K562 (cell line): Measurements from ENCODE around the gene NHS. TPM values are rescaled to one million over a fixed set of nuclear protein-coding genes. Genes with fewer than 3 reads are reported as not detected.
A peak's percentile ranks its signal among the peaks of the same experiment; 100 is the strongest.

ENCODE experiments used
- CC2D1A ChIP-seq: fragments of 450-650 bp; IDR thresholded peaks from 2 replicates; pipeline ENCODE4 v1.6.1; 2017; ENCODE audit warnings: mild to moderate bottlenecking
- ELF2 ChIP-seq: fragments of 250-450 bp; sonication (Bioruptor Pico); IDR thresholded peaks from 2 replicates; pipeline ENCODE4 v1.5.0; 2021; ENCODE audit warnings: mild to moderate bottlenecking
- HOMEZ ChIP-seq: fragments of 250-450 bp; sonication (Bioruptor Pico); IDR thresholded peaks from 2 replicates; pipeline ENCODE4 v1.4.0; 2020; ENCODE audit warnings: mild to moderate bottlenecking, moderate library complexity
- KLF6 ChIP-seq: fragments of 250-450 bp; sonication (Bioruptor Pico); IDR thresholded peaks from 2 replicates; pipeline ENCODE4 v1.4.0; 2020; ENCODE audit warnings: mild to moderate bottlenecking, moderate library complexity, borderline replicate concordance
- MAFF ChIP-seq: IDR thresholded peaks from 2 replicates; pipeline ENCODE4 v1.6.1; 2012; ENCODE audit warnings: low read length, improper control_type of control experiment
- NELFE ChIP-seq: IDR thresholded peaks from 2 replicates; pipeline ENCODE4 v1.6.1; 2011; ENCODE audit warnings: mild to moderate bottlenecking; ENCODE audit not compliant: insufficient read depth, insufficient read length
- NFE2 ChIP-seq: IDR thresholded peaks from 2 replicates; pipeline ENCODE4 v1.6.1; 2014; ENCODE audit warnings: antibody characterized with exemption, low read depth
- NFIC ChIP-seq: fragments of 450-650 bp; IDR thresholded peaks from 2 replicates; pipeline ENCODE4 v1.6.1; 2017; ENCODE audit warnings: mild to moderate bottlenecking, inconsistent platforms
- NFIX ChIP-seq: fragments of 250-450 bp; sonication (Bioruptor Pico); IDR thresholded peaks from 2 replicates; pipeline ENCODE4 v1.4.0; 2020; ENCODE audit warnings: low read depth, mild to moderate bottlenecking, moderate library complexity
- NKRF ChIP-seq: fragments of 450-650 bp; IDR thresholded peaks from 2 replicates; pipeline ENCODE4 v1.6.1; 2016; ENCODE audit warnings: borderline replicate concordance
- PTTG1 ChIP-seq: fragments of 450-650 bp; IDR thresholded peaks from 2 replicates; pipeline ENCODE4 v1.6.1; 2016; ENCODE audit warnings: low read depth, mild to moderate bottlenecking, missing genetic modification characterization, missing compliant biosample characterization
- SIX5 ChIP-seq, 2 experiments: IDR thresholded peaks; 2 replicates each; pipeline ENCODE4 v1.6.1; 2011; ENCODE audit warnings: low read length in 2 of 2, borderline replicate concordance in 1 of 2, low read depth in 1 of 2, mild to moderate bottlenecking in 1 of 2, moderate library complexity in 1 of 2; ENCODE audit not compliant: insufficient read depth in 1 of 2
- ZBTB17 ChIP-seq: fragments of 450-650 bp; formaldehyde crosslinking; IDR thresholded peaks from 2 replicates; pipeline ENCODE4 v1.4.0; 2020; ENCODE audit warnings: mild to moderate bottlenecking
- ZNF263 ChIP-seq: sonication (generic); formaldehyde crosslinking; IDR thresholded peaks from 2 replicates; pipeline ENCODE4 v1.8.0; 2022; ENCODE audit warnings: mild to moderate bottlenecking, missing genetic modification reagents, borderline replicate concordance
- ZNF282 ChIP-seq: sonication (generic); formaldehyde crosslinking; IDR thresholded peaks from 2 replicates; pipeline ENCODE4 v1.8.1; 2023; ENCODE audit warnings: missing genetic modification reagents
- ZNF3 ChIP-seq: fragments of 250-450 bp; sonication (Bioruptor Pico); IDR thresholded peaks from 2 replicates; pipeline ENCODE4 v1.5.0; 2021; ENCODE audit warnings: mild to moderate bottlenecking, moderate library complexity
- ZNF324 ChIP-seq: fragments of 250-450 bp; sonication (Bioruptor Pico); IDR thresholded peaks from 2 replicates; pipeline ENCODE4 v1.4.0; 2020; ENCODE audit warnings: mild to moderate bottlenecking
- ZNF407 ChIP-seq: fragments of 450-650 bp; IDR thresholded peaks from 2 replicates; pipeline ENCODE4 v1.6.1; 2016; ENCODE audit warnings: low read depth
- polyA plus RNA-seq, 8 experiments: library from polyadenylated mRNA; depleted of rRNA in 4 of 8; stranded (reverse) in 5 of 8; unstranded in 3 of 8; fragments of >200 nt; fragmentation: Nextera tagmentation in 2 of 8; fragmentation: Illumina TruSeq in 1 of 8; extraction: Ambion mirVana in 2 of 8; extraction: Trizol in 1 of 8; gene quantifications; 2 replicates each; pipeline versions ENCODE4 v1.2.1 to v1.2.3, GENCODE V29; 2011 to 2014; ENCODE audit warnings: inconsistent platforms in 1 of 8, missing spikeins in 1 of 8
- total RNA-seq, 7 experiments: library from RNA; depleted of rRNA in 6 of 7; stranded (reverse); fragments of >200 nt in 6 of 7; fragmentation: Illumina TruSeq in 2 of 7; extraction: Trizol in 2 of 7; gene quantifications; 2 replicates each; pipeline versions ENCODE4 v1.2.1 to v1.2.3, GENCODE V29; 2011 to 2021; ENCODE audit warnings: low replicate concordance in 1 of 7

Gene NHS
- total and polyA plus RNA-seq, 9 of the 15 experiments (the other 6 are each of a cell fraction or from before 2014, with no cell fraction given), result 0.02 TPM; not detected in 8

GRCh38 chrX:17547658-17548057, 172.7 kb downstream of the NHS start (continued):
- peak; percentile 59 for TF ChIP-seq NFE2
- no peak for TF ChIP-seq KLF6
- 0 out of 2 replicates have a peak, but pooled peaks have one; percentile 8 for TF ChIP-seq MAFF
- TF ChIP-seq ZBTB17, result no peak
- no peak for TF ChIP-seq ZNF282 (CRISPR knock-in tag)
- no peak for TF ChIP-seq NKRF
- TF ChIP-seq ELF2 (CRISPR knock-in tag), result no peak
- no peak for TF ChIP-seq HOMEZ (CRISPR knock-in tag)
- no peak for TF ChIP-seq PTTG1 (tag)
- no peak for TF ChIP-seq ZNF324 (CRISPR knock-in tag)
- no peak for TF ChIP-seq ZNF407
- TF ChIP-seq ZNF3 (CRISPR knock-in tag), result no peak
- no peak for TF ChIP-seq SIX5 (IDR thresholded peaks at IDR 0.05; ENCODE audit: borderline replicate concordance in 1 of 2, insufficient read depth in 1 of 2, low read depth in 1 of 2, low read length in 2 of 2)
- TF ChIP-seq CC2D1A, result no peak
- no peak for TF ChIP-seq NELFE
- peak; percentile 64 for TF ChIP-seq NFIC
- no peak for TF ChIP-seq NFIX (CRISPR knock-in tag)
- TF ChIP-seq ZNF263 (CRISPR knock-in tag), result no peak
